HepG2 (cell line): ENCODE measurements around the gene MRPL37. TPM values are rescaled to one million over a fixed set of nuclear protein-coding genes. Genes with fewer than 3 reads are reported as not detected.

Experiments
- ATAC-seq: fragments of 200-7000 bp; cut with Tn5 transposase; 3 replicates; pipeline ENCODE4 v1.9.1; 2020; ENCODE audit warnings: mild to moderate bottlenecking, moderate library complexity
- BruUV-seq: library from RNA; stranded (reverse); fragments of 400-500 nt; replicated peaks from 2 replicates; lab custom pipeline; 2021; lab: Mats Ljungman, UMichigan
- CTCF ChIA-PET: fragments of 300-600 bp; formaldehyde crosslinking; extraction: SDS; loops from one replicate; lab custom pipeline; 2021; ENCODE audit warnings: low total read pairs, inconsistent platforms, low intra/inter-chr PET ratio; lab: Yijun Ruan, JAX
- POLR2A ChIA-PET: fragments of 350-600 bp; sonication (Branson Sonifier 250); formaldehyde crosslinking; loops from one replicate; lab custom pipeline; 2020; ENCODE audit warnings: antibody characterized with exemption, inconsistent platforms; lab: Yijun Ruan, JAX
- DNase-seq: peaks from one replicate; pipeline ENCODE4 v3.0.0-alpha.2; 2015; ENCODE audit warnings: low spot score
- FAIRE-seq: peaks from 3 replicates; lab custom pipeline; 2011; peaks lifted over from hg19 to GRCh38; lab: Jason Lieb, UNC
- H2AFZ ChIP-seq: one replicate; pipeline ENCODE4 v1.6.1; 2011; ENCODE audit warnings: low read length, inconsistent platforms
- H3K27ac ChIP-seq: fragments of 300-600 bp; 3 replicates; pipeline ENCODE4 v1.8.0; 2011; ENCODE audit warnings: mixed run types, mild to moderate bottlenecking, mixed read lengths, low read length, inconsistent platforms; ENCODE audit not compliant: insufficient read depth; ENCODE audit errors: extremely low read length
- H3K27me3 ChIP-seq, 2 experiments: fragments of 200-600 bp in 1 of 2; 2 replicates in 1 of 2; 3 replicates in 1 of 2; pipeline versions ENCODE4 v1.6.0 to v1.8.0; 2011; ENCODE audit warnings: low read length in 2 of 2, mild to moderate bottlenecking in 2 of 2, moderate library complexity in 2 of 2, inconsistent platforms in 1 of 2; ENCODE audit not compliant: insufficient read depth in 2 of 2, control insufficient read depth in 1 of 2
- H3K36me3 ChIP-seq, 2 experiments: fragments of 200-600 bp in 1 of 2; replicated peaks in 1 of 2; 2 replicates in 1 of 2; 3 replicates in 1 of 2; pipeline versions ENCODE4 v1.5.1 to v1.8.0; 2011; ENCODE audit warnings: low read length in 2 of 2, inconsistent platforms in 1 of 2; ENCODE audit not compliant: insufficient read depth in 2 of 2, control insufficient read depth in 1 of 2
- H3K4me1 ChIP-seq: 2 replicates; pipeline ENCODE4 v1.5.1; 2012; ENCODE audit warnings: low read length, inconsistent platforms; ENCODE audit not compliant: insufficient read depth
- H3K4me2 ChIP-seq: 2 replicates; pipeline ENCODE4 v1.6.0; 2011; ENCODE audit warnings: low read depth, low read length, inconsistent platforms
- H3K4me3 ChIP-seq, 3 experiments: fragments of 200-600 bp in 1 of 3; sonication (generic), shearing (Covaris generic) in 1 of 3; replicated peaks in 1 of 3; 2 replicates each; pipeline ENCODE4 v1.5.1; 2011 to 2016; ENCODE audit warnings: low read length in 3 of 3, inconsistent platforms in 2 of 3, low read depth in 2 of 3, mild to moderate bottlenecking in 2 of 3, control low read depth in 1 of 3, mixed read lengths in 1 of 3; ENCODE audit not compliant: insufficient read depth in 1 of 3
- H3K79me2 ChIP-seq: one replicate; pipeline ENCODE4 v1.6.1; 2011; ENCODE audit warnings: low read length, inconsistent platforms; ENCODE audit not compliant: insufficient read depth
- H3K9ac ChIP-seq: 2 replicates; pipeline ENCODE4 v1.6.0; 2011; ENCODE audit warnings: mild to moderate bottlenecking, low read depth, low read length, inconsistent platforms; ENCODE audit not compliant: insufficient read depth
- H3K9me3 ChIP-seq: 2 replicates; pipeline ENCODE4 v1.5.1; 2012; ENCODE audit warnings: mild to moderate bottlenecking, low read length
- H4K20me1 ChIP-seq: 2 replicates; pipeline ENCODE4 v1.6.0; 2011; ENCODE audit warnings: inconsistent platforms, mild to moderate bottlenecking, low read length, moderate library complexity; ENCODE audit not compliant: insufficient read depth
- MTA3 ChIP-seq: sonication (generic); formaldehyde crosslinking; IDR thresholded peaks from 2 replicates; pipeline ENCODE4 v1.4.0; 2020; ENCODE audit warnings: missing genetic modification reagents
- POLR2AphosphoS5 ChIP-seq: IDR thresholded peaks from 2 replicates; pipeline ENCODE4 v1.6.1; 2012; ENCODE audit warnings: low read depth, low read length
- ZBTB33 ChIP-seq: sonication (generic); formaldehyde crosslinking; IDR thresholded peaks from 2 replicates; pipeline ENCODE4 v1.4.0; 2020; ENCODE audit warnings: missing genetic modification reagents
- ZNF207 ChIP-seq: fragments of 450-650 bp; IDR thresholded peaks from 2 replicates; pipeline ENCODE4 v1.6.1; 2016; ENCODE audit warnings: antibody characterized with exemption, borderline replicate concordance
- ZNF329 ChIP-seq: sonication (generic); formaldehyde crosslinking; IDR thresholded peaks from 2 replicates; pipeline ENCODE4 v1.9.0; 2021; ENCODE audit warnings: low read depth, mild to moderate bottlenecking, missing genetic modification reagents
- WGBS: methylation state at CpG from one replicate; pipeline ENCODE4 v1.1.6; 2017; ENCODE audit warnings: low lambda C conversion rate; 5-methylcytosine and 5-hydroxymethylcytosine counted together
- in situ Hi-C: cut with HindIII; loops from 2 replicates; pipeline ENCODE4 v1.10.0; 2017; ENCODE audit warnings: low pct_unique_long_range_greater_than_20kb; ENCODE audit not compliant: extremely low pct_ligation_motif_present
- intact Hi-C: fragments of 100-400 bp; cut with micrococcal nuclease; formaldehyde crosslinking; loops from one replicate; pipeline ENCODE4 v1.10.0; 2022; ENCODE audit not compliant: unreplicated experiment
- polyA plus RNA-seq, 8 experiments: library from polyadenylated mRNA; depleted of rRNA in 3 of 8; stranded (reverse) in 7 of 8; unstranded in 1 of 8; fragments of >200 nt; fragmentation: Illumina TruSeq in 4 of 8; extraction: Trizol in 4 of 8; gene quantifications; 2 replicates each; pipeline versions ENCODE4 v1.2.1 to v1.2.3, GENCODE V29; 2011 to 2016; ENCODE audit warnings: low read depth in 4 of 8, missing spikeins in 1 of 8, mixed read lengths in 1 of 8; ENCODE audit not compliant: insufficient read depth in 1 of 8
- total RNA-seq, 5 experiments: library from RNA; depleted of rRNA; stranded (reverse); fragments of >200 nt; fragmentation: Illumina TruSeq; extraction: Trizol; gene quantifications; 2 replicates each; pipeline ENCODE4 v1.2.3, GENCODE V29; 2016; ENCODE audit warnings: low read depth in 1 of 5

MRPL37 gene
- total and polyA plus RNA-seq, 2 of the 13 experiments (the other 11 are each of a cell fraction or from before 2014, with no cell fraction given), result 31.7 to 127 TPM

- Histone ChIP-seq H2AFZ (no peak overlapping the region), H3K27ac (no peak overlapping the region), H3K27me3 (no peaks in the 10 kb centered on the region), H3K79me2 (no peaks in the 10 kb centered on the region), H3K9ac (no peak overlapping the region), H4K20me1 (no peaks in the 10 kb centered on the region), H3K9me3 (no peaks in the 10 kb centered on the region), H3K4me3 (no peak overlapping the region), H3K4me1 (no peaks in the 10 kb centered on the region), H3K36me3 (peaks cover 15 to 22% of the 10 kb centered on the region in 2 experiments; a peak in 4 of 5 replicates), H3K4me2 (no peak overlapping the region)
- BruUV-seq, result no TSS peak
- 100% methylated on average over 3 of the region's 12 CpGs for WGBS
- TF ChIP-seq ZNF207, result no peak
- peak; percentile 89 for TF ChIP-seq ZBTB33 (CRISPR knock-in tag)
- FAIRE-seq, result no peak
- no peak for ATAC-seq
- no peak for DNase-seq
- in situ Hi-C loops (no loop called here), intact Hi-C loops (no loop called here)
- ChIA-PET POLR2A (no interaction called here), CTCF (no interaction called here)
Measured at GRCh38 chr1:54240741-54241335, 40.9 kb downstream of the MRPL37 start.

- CTCF ChIA-PET, result no interaction called here
- peaks cover 15 to 19% of the 10 kb centered on the region in 2 experiments; a peak in 4 of 5 replicates for H3K36me3 ChIP-seq
- no peaks in the 10 kb centered on the region for H3K27me3 ChIP-seq
- no peak overlapping the region for H2AFZ ChIP-seq
- no peaks in the 10 kb centered on the region for H3K79me2 ChIP-seq
- H3K4me2 ChIP-seq, result no peak overlapping the region
- WGBS, result 91% methylated on average over 5 of the region's 6 CpGs
- TF ChIP-seq POLR2AphosphoS5, result no peak
- no peak for TF ChIP-seq MTA3 (CRISPR knock-in tag)
- no peak for TF ChIP-seq ZNF329 (CRISPR knock-in tag)
- BruUV-seq, result no TSS peak
- no peak overlapping the region for H3K4me3 ChIP-seq
- no peak for ATAC-seq
- H3K27ac ChIP-seq, result no peak overlapping the region
- in situ Hi-C loops, result no loop called here
- POLR2A ChIA-PET, result no interaction called here
- no peak for FAIRE-seq
- no peak overlapping the region for H3K9ac ChIP-seq
- H3K4me1 ChIP-seq, result no peaks in the 10 kb centered on the region
- DNase-seq, result no peak
- H3K9me3 ChIP-seq, result no peaks in the 10 kb centered on the region
- intact Hi-C loops, result no loop called here
- H4K20me1 ChIP-seq, result no peaks in the 10 kb centered on the region
Measured at GRCh38 chr1:54241364-54241763, 41.4 kb downstream of the MRPL37 start.
